ENCODE results near the gene GRM1. TPM values are rescaled to one million over a fixed set of nuclear protein-coding genes. Genes with fewer than 3 reads are reported as not detected.

GRM1 gene
- total RNA-seq, 1 donor from 2014 or later: not detected

DNA sequence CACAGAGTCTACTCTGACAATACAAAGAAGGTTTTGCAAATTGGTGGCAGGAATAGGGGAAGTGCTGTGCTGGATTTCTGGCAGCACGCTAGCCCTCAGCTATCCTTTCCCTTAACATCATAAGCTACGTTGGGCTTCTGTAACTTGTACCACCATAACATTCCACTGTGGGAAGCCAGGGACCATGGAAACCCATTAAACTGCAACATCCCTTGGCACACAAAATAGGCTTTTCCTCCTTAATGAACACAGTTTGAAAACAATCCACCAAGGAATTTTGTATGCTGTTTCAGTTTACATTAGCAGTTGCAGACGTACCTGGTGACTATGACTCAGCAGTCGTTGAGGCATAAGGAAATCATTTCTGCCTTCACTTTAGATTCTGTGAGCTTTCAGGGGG lies 310.9 kb downstream of the GRM1 start:
- DNase-seq (ENCODE audit: extremely low spot score, unreplicated experiment): no peak
- no peaks in the 10 kb centered on the region for H3K9me3 Mint-ChIP-seq (ENCODE audit: unreplicated experiment)
- no peaks in the 10 kb centered on the region for H3K27me3 Mint-ChIP-seq (ENCODE audit: unreplicated experiment)
- TF ChIP-seq, protein P1, sequence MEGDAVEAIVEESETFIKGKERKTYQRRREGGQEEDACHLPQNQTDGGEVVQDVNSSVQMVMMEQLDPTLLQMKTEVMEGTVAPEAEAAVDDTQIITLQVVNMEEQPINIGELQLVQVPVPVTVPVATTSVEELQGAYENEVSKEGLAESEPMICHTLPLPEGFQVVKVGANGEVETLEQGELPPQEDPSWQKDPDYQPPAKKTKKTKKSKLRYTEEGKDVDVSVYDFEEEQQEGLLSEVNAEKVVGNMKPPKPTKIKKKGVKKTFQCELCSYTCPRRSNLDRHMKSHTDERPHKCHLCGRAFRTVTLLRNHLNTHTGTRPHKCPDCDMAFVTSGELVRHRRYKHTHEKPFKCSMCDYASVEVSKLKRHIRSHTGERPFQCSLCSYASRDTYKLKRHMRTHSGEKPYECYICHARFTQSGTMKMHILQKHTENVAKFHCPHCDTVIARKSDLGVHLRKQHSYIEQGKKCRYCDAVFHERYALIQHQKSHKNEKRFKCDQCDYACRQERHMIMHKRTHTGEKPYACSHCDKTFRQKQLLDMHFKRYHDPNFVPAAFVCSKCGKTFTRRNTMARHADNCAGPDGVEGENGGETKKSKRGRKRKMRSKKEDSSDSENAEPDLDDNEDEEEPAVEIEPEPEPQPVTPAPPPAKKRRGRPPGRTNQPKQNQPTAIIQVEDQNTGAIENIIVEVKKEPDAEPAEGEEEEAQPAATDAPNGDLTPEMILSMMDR (IDR thresholded peaks at IDR 0.05): no peak
- H3K36me3 Mint-ChIP-seq (ENCODE audit: unreplicated experiment): no peaks in the 10 kb centered on the region
- H3K27ac Mint-ChIP-seq (ENCODE audit: unreplicated experiment): no peak overlapping the region
- H3K4me1 Mint-ChIP-seq (ENCODE audit: unreplicated experiment): no peaks in the 10 kb centered on the region
- H3K4me3 Mint-ChIP-seq (ENCODE audit: unreplicated experiment): no peak overlapping the region

DNA sequence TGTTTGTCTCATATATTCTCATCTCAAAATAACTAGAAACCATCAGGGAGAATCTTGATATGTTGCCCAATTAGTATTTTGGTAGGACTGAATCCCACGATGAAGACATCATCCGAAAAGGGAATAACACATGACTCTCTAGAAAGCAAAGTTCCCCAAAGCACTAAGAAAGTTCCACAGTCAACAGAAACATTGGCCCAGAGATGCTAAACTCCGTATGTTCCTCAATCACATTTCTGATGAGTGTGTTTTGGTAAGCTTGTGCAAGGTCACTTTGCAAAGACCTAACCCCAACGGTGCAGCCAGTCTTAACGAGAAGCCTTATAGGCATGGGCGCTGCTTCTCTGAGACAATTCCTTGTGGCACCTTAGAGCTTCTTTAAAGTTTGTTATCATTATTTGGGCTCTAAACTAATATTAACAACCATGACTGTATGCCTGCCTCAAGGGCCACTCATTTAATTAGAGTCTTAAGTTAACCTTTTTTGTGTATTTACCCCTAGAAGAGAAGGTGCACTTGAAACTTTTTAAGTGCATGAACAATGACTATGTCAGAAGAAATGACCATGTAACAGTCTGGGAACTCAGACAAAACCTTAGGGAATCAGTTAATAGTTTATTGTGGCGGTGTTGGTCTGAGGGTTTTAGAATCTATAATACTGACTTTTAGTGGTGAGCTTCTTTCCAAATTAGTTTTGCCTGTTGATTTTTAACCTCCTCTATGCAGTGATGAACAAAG lies 312.8 kb downstream of the GRM1 start:
- Mint-ChIP-seq H3K27ac (ENCODE audit: unreplicated experiment) (no peak overlapping the region), H3K27me3 (ENCODE audit: unreplicated experiment) (no peaks in the 10 kb centered on the region), H3K9me3 (ENCODE audit: unreplicated experiment) (no peaks in the 10 kb centered on the region), H3K36me3 (ENCODE audit: unreplicated experiment) (no peaks in the 10 kb centered on the region), H3K4me3 (ENCODE audit: unreplicated experiment) (no peak overlapping the region), H3K4me1 (ENCODE audit: unreplicated experiment) (no peaks in the 10 kb centered on the region)
- no peak for DNase-seq (ENCODE audit: extremely low spot score, unreplicated experiment)
- TF ChIP-seq, protein P1 (IDR thresholded peaks at IDR 0.05): no peak

DNA sequence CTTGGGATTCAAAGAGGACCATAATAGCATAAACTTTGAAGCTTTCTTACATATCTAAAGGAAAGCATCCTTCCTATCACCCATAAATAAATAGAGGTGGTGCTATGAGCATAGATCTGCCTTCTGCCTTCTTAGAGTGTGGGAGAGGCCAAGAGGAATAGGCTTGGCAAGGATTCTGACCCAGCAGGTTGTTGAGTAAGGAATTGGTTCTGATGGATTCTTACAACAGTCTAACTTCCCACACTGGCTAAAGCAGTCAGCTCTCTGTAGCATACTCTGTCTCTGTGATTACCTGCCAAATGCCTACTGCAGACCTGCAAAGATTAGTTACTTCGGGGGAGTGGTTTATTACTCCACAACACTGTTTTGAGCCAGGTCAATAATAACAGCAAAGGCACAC lies 316.7 kb downstream of the GRM1 start:
- Mint-ChIP-seq H3K4me1 (ENCODE audit: unreplicated experiment) (no peaks in the 10 kb centered on the region), H3K27ac (ENCODE audit: unreplicated experiment) (no peak overlapping the region)
- no peak for DNase-seq (ENCODE audit: extremely low spot score, unreplicated experiment)

DNA sequence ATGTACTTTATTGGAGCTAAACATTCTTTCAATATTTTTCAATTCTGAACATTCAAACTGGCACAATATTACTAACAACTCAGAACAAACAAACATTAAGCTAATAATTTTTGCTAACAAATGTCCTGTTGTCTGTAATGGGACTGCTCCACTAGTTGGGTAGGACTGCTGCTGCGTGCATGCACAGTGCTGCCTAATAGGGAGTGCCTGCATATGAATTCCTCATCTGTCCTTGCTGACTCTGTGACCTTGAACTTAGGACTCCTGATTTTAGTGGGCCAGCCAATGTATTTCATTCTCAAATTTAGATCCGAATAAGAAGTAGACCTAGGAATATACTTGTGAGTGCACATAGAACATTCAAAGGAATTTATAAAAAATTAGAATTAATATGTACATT lies 318.2 kb downstream of the GRM1 start:
- no peak for DNase-seq (ENCODE audit: extremely low spot score, unreplicated experiment)
- Mint-ChIP-seq H3K27ac (ENCODE audit: unreplicated experiment) (no peak overlapping the region), H3K4me3 (ENCODE audit: unreplicated experiment) (no peak overlapping the region), H3K27me3 (ENCODE audit: unreplicated experiment) (peaks cover 3% of the 10 kb centered on the region), H3K4me1 (ENCODE audit: unreplicated experiment) (no peaks in the 10 kb centered on the region), H3K36me3 (ENCODE audit: unreplicated experiment) (no peaks in the 10 kb centered on the region), H3K9me3 (ENCODE audit: unreplicated experiment) (no peaks in the 10 kb centered on the region)
- TF ChIP-seq, protein P1 (IDR thresholded peaks at IDR 0.05): no peak

More for the DNA sequence above, 316.7 kb downstream of the GRM1 start:
- no peaks in the 10 kb centered on the region for H3K9me3 Mint-ChIP-seq (ENCODE audit: unreplicated experiment)
- no peak overlapping the region for H3K4me3 Mint-ChIP-seq (ENCODE audit: unreplicated experiment)
- peaks cover 3% of the 10 kb centered on the region for H3K27me3 Mint-ChIP-seq (ENCODE audit: unreplicated experiment)
- TF ChIP-seq, protein P1 (IDR thresholded peaks at IDR 0.05): no peak
- H3K36me3 Mint-ChIP-seq (ENCODE audit: unreplicated experiment): no peaks in the 10 kb centered on the region

DNA sequence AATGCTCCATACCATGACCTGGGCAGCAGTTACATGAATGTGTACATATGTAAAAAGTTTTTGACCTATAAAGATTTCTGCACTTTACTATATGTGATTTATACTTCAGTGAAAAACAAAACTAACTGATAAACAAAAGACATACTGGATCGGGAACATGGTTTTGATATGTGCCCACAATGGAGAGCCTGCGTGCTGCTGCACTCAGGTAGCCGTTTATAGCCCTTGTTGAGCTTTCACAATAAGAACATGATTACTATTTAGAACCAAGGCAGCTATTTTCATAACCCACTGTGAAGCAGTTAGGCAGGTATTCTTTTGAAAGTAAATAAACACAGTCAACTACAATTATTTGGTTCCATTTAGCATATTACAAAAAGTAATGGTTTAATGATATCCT lies 318.8 kb downstream of the GRM1 start:
- no peaks in the 10 kb centered on the region for H3K36me3 Mint-ChIP-seq (ENCODE audit: unreplicated experiment)
- TF ChIP-seq, protein P1 (IDR thresholded peaks at IDR 0.05): no peak
- peaks cover 3% of the 10 kb centered on the region for H3K27me3 Mint-ChIP-seq (ENCODE audit: unreplicated experiment)
- no peak for DNase-seq (ENCODE audit: extremely low spot score, unreplicated experiment)
- no peak overlapping the region for H3K27ac Mint-ChIP-seq (ENCODE audit: unreplicated experiment)
- H3K4me3 Mint-ChIP-seq (ENCODE audit: unreplicated experiment): no peak overlapping the region
- H3K4me1 Mint-ChIP-seq (ENCODE audit: unreplicated experiment): no peaks in the 10 kb centered on the region
- H3K9me3 Mint-ChIP-seq (ENCODE audit: unreplicated experiment): no peaks in the 10 kb centered on the region
